ENCODE measurements around the gene MTA2. TPM values are rescaled to one million over a fixed set of nuclear protein-coding genes. Genes with fewer than 3 reads are reported as not detected.

The MTA2 gene
- total and polyA plus RNA-seq, 10 of the 15 experiments (the other 5 are each of a cell fraction or from before 2014, with no cell fraction given) = 6.7 to 201 (median 113) TPM

GRCh38 chr11:62627713-62628112 lies 26.0 kb upstream of the MTA2 start:
- 83% methylated on average over 2 of the region's 3 CpGs for WGBS (ENCODE audit: insufficient coverage, insufficient replicate concordance, low lambda C conversion rate, missing lambda C conversion rate)
- ChIA-PET POLR2A (interaction anchor here (1.0 kb wide), 1 partner anchor 14 kb away, joined by 3 read pairs; no protein-coding TSS in a partner anchor), CTCF (no interaction called here), SMC1A (ENCODE audit: uncharacterized antibody, unreplicated experiment) (interaction anchor here (0.9 to 1.5 kb wide), 2 partner anchors 13 to 17 kb away, joined by 4 read pairs; no protein-coding TSS in a partner anchor), RAD21 (ENCODE audit: unreplicated experiment) (no interaction called here)
- Histone ChIP-seq H3K27ac (ENCODE audit: control insufficient read depth, insufficient read depth) (no peak overlapping the region), H3K4me2 (ENCODE audit: control insufficient read depth, insufficient read depth) (no peak overlapping the region), H3K9ac (ENCODE audit: control insufficient read depth, insufficient read depth, low read length) (no peak overlapping the region), H3K4me3 (no peak overlapping the region), H3K27me3 (replicated peaks in 1 of 2; ENCODE audit: control insufficient read depth in 2 of 2, insufficient read depth in 2 of 2, low read length in 1 of 2) (no peaks in the 10 kb centered on the region), H3K36me3 (ENCODE audit: control insufficient read depth in 2 of 2, insufficient read depth in 2 of 2, low read length in 1 of 2) (peaks cover 38 to 40% of the 10 kb centered on the region in 2 experiments), H3K79me2 (ENCODE audit: control insufficient read depth, insufficient read depth, low read length) (no peaks in the 10 kb centered on the region), H2AFZ (ENCODE audit: control insufficient read depth, low read depth, low read length) (no peak overlapping the region), H4K20me1 (ENCODE audit: control insufficient read depth, insufficient read depth) (no peaks in the 10 kb centered on the region), H3K9me3 (replicated peaks; ENCODE audit: control insufficient read depth, insufficient read depth, low read length) (no peaks in the 10 kb centered on the region), H3K4me1 (ENCODE audit: control insufficient read depth, insufficient read depth, low read length) (no peaks in the 10 kb centered on the region)
- no peak for TF ChIP-seq NFXL1 (IDR thresholded peaks at IDR 0.05; ENCODE audit: borderline replicate concordance)
- 0 out of 6 replicates have a peak, but pooled peaks of 1 of the 3 experiments have one; percentile 10 for TF ChIP-seq CTCF (IDR thresholded peaks at IDR 0.05 in 2 of 3, conservative IDR thresholded peaks at IDR 0.05 in 1 of 3; ENCODE audit: control insufficient read depth in 2 of 3, extremely low read depth in 1 of 3, insufficient read depth in 1 of 3, low read depth in 3 of 3, low read length in 3 of 3)
- in situ Hi-C loops (cut with MboI) (no loop called here), intact Hi-C loops (cut with micrococcal nuclease; ENCODE audit: unreplicated experiment) (no loop called here)
- no peak for DNase-seq (ENCODE audit: low read depth, low spot score)
- no peak for ATAC-seq
- BruUV-seq (replicated peaks) = no TSS peak
- no peak for FAIRE-seq

Data from GM12878 (cell line).